GM12875 (cell line): ENCODE measurements around the gene ST14.

Experiments used
- H3K4me3 ChIP-seq: one replicate; pipeline ENCODE4 v1.5.1; 2011; ENCODE audit warnings: low read depth, low read length, control low read depth
- CTCF ChIP-seq: IDR thresholded peaks from 2 replicates; pipeline ENCODE4 v1.5.1; 2011; ENCODE audit warnings: low read depth, mild to moderate bottlenecking, control low read depth, inconsistent platforms, low read length, moderate library complexity, borderline replicate concordance; ENCODE audit not compliant: insufficient read depth

The ST14 gene

GRCh38 chr11:130209128-130209932 lies 49.7 kb downstream of the ST14 start:
- no peak overlapping the region for H3K4me3 ChIP-seq
- TF ChIP-seq CTCF = no peak

GRCh38 chr11:130209954-130210854 lies 50.6 kb downstream of the ST14 start:
- TF ChIP-seq CTCF = no peak
- no peak overlapping the region for H3K4me3 ChIP-seq

GRCh38 chr11:130211144-130211543 lies 51.6 kb downstream of the ST14 start:
- H3K4me3 ChIP-seq = no peak overlapping the region
- TF ChIP-seq CTCF = no peak

GRCh38 chr11:130211781-130212401 lies 52.3 kb downstream of the ST14 start:
- H3K4me3 ChIP-seq = no peak overlapping the region
- TF ChIP-seq CTCF = no peak

GRCh38 chr11:130212431-130212961 lies 52.9 kb downstream of the ST14 start:
- TF ChIP-seq CTCF = no peak
- no peak overlapping the region for H3K4me3 ChIP-seq

- H3K4me3 ChIP-seq = no peak overlapping the region
- TF ChIP-seq CTCF = peak; percentile 94
Measured at GRCh38 chr11:130213143-130213978, 53.8 kb downstream of the ST14 start.
